Upper lobe of left lung (tissue), 6 donors: Measurements from ENCODE around the gene ADRA1B. TPM values are rescaled to one million over a fixed set of nuclear protein-coding genes. Genes with fewer than 3 reads are reported as not detected.

Source experiments
- ATAC-seq, 2 donors: fragments of 200-7000 bp; cut with Tn5 transposase; one replicate each; pipeline ENCODE4 v1.9.1; 2022; ENCODE audit warnings: mild to moderate bottlenecking in 2 of 2, moderate library complexity in 2 of 2; ENCODE audit not compliant: low FRiP score in 2 of 2
- DNase-seq, 2 donors: peaks; one replicate each; pipeline ENCODE4 v3.0.0-alpha.2; 2019 to 2020
- H3K27ac ChIP-seq, 4 donors: fragments of 200-600 bp; sonication (generic); one replicate each; pipeline ENCODE4 v1.5.1; 2016 to 2019
- H3K27me3 ChIP-seq, 4 donors: fragments of 200-600 bp; sonication (generic); one replicate each; pipeline ENCODE4 v1.5.1; 2017 to 2019
- H3K36me3 ChIP-seq, 4 donors: fragments of 200-600 bp; sonication (generic); one replicate each; pipeline ENCODE4 v1.5.1; 2016 to 2019
- H3K4me1 ChIP-seq, 4 donors: fragments of 200-600 bp; sonication (generic); one replicate each; pipeline ENCODE4 v1.5.1; 2018 to 2019
- H3K4me3 ChIP-seq, 4 donors: fragments of 200-600 bp; sonication (generic); one replicate each; pipeline ENCODE4 v1.5.1; 2017 to 2019; ENCODE audit warnings: mild to moderate bottlenecking in 2 of 4, moderate library complexity in 1 of 4
- H3K9me3 ChIP-seq, 4 donors: fragments of 200-600 bp; sonication (generic); one replicate each; pipeline ENCODE4 v1.5.1; 2018 to 2019
- EP300 ChIP-seq, 4 donors: sonication (generic); formaldehyde crosslinking; IDR thresholded peaks; one replicate each; pipeline ENCODE4 v1.5.1; 2017; ENCODE audit warnings: antibody characterized with exemption in 4 of 4, control low read depth in 2 of 4
- POLR2A ChIP-seq, 4 donors: fragments of 450-650 bp; IDR thresholded peaks; one replicate each; pipeline ENCODE4 v1.5.1; 2016 to 2017; ENCODE audit warnings: antibody characterized with exemption in 4 of 4, mild to moderate bottlenecking in 2 of 4
- POLR2AphosphoS5 ChIP-seq, 2 donors: sonication (generic); formaldehyde crosslinking; IDR thresholded peaks; one replicate each; pipeline ENCODE4 v1.5.1; 2017; ENCODE audit warnings: antibody characterized with exemption in 2 of 2
- WGBS, 2 donors: methylation state at CpG; one replicate each; pipeline ENCODE4 v1.1.5; 2017 to 2018; 5-methylcytosine and 5-hydroxymethylcytosine counted together
- total RNA-seq, 6 donors: library from RNA; depleted of rRNA in 4 of 6; stranded (reverse); fragments of >200 nt in 4 of 6; gene quantifications; one replicate each; pipeline versions ENCODE4 v1.1.0 to v1.2.1, GENCODE V29; 2016 to 2021
- TF ChIP-seq, protein P1 (sequence below), 6 experiments: fragments of 450-650 bp in 4 of 6; fragments of 200-600 bp in 2 of 6; sonication (generic) in 2 of 6; IDR thresholded peaks; one replicate each; pipeline ENCODE4 v1.5.1; 2016 to 2019; ENCODE audit warnings: antibody characterized with exemption in 6 of 6
- donor health status: DM: no; HTN: no; CAD: no; lungs with moderate emphysema.
- donor health status: DM: no; HTN: yes; CAD: no; lungs with severe emphysema.

The ADRA1B gene
- total RNA-seq, 6 donors from 2014 or later = 3.4 to 9.9 (median 5.9) TPM

DNA sequence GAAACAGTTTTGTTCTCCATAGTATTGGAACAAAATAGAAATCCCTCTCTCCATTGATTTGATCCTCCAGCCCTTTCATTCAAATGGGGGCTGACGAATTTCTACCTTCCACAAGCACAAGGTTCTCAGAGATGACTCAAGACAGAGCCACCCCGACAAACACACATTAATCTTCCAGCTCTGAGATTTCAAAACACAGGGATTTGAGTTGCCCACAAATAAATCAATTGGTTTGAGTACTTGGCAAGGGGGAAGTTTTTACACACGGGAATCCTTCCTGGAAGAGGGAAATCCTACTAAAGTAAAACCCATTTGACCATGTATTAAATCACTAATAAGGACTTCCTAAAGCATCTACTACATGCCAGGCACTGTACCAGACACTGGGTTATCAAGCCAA lies 5.4 kb downstream of the ADRA1B start:
- WGBS, 2 donors = 52 to 60% methylated on average over 3 of the region's 3 CpGs
- H3K4me1 ChIP-seq = peaks cover 0 to 7% (median under 1%) of the 10 kb centered on the region in 4 donors

DNA sequence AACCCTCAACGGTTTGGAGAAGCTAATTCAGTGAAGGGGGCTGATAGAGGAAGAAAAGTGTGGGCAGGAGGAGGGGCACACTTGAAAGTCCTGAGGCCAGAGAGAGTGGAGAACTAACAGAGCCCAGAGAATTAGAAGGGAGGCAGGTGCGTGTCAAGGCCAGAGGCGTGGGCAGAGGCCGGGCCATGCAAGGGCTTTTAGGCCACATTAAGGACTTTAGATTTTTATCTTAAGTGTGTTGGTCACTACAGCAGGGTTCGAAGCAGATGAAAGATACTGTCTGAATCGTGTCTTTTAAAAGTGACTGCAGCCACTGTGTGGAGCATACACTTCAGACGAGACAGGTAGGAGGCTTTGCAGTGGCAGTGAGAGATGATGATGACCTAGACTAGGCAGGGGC lies 6.7 kb downstream of the ADRA1B start:
- DNase-seq (peak in 1 of 2 donors; percentile 27), ATAC-seq (peak in 1 of 2 donors; percentile 61)
- WGBS, 2 donors = 73 to 79% methylated on average over 7 of the region's 7 CpGs
- TF ChIP-seq, protein P1, sequence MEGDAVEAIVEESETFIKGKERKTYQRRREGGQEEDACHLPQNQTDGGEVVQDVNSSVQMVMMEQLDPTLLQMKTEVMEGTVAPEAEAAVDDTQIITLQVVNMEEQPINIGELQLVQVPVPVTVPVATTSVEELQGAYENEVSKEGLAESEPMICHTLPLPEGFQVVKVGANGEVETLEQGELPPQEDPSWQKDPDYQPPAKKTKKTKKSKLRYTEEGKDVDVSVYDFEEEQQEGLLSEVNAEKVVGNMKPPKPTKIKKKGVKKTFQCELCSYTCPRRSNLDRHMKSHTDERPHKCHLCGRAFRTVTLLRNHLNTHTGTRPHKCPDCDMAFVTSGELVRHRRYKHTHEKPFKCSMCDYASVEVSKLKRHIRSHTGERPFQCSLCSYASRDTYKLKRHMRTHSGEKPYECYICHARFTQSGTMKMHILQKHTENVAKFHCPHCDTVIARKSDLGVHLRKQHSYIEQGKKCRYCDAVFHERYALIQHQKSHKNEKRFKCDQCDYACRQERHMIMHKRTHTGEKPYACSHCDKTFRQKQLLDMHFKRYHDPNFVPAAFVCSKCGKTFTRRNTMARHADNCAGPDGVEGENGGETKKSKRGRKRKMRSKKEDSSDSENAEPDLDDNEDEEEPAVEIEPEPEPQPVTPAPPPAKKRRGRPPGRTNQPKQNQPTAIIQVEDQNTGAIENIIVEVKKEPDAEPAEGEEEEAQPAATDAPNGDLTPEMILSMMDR (IDR thresholded peaks at IDR 0.05) = no peak
- no peak for TF ChIP-seq POLR2A (IDR thresholded peaks at IDR 0.05)
- no peak for TF ChIP-seq POLR2AphosphoS5 (IDR thresholded peaks at IDR 0.05)
- no peak for TF ChIP-seq EP300 (IDR thresholded peaks at IDR 0.05)
- Histone ChIP-seq H3K27ac (no peak overlapping the region), H3K4me3 (no peak overlapping the region), H3K9me3 (no peaks in the 10 kb centered on the region), H3K4me1 (peaks cover 0 to 5% (median 0%) of the 10 kb centered on the region in 4 donors), H3K27me3 (no peaks in the 10 kb centered on the region), H3K36me3 (no peaks in the 10 kb centered on the region)

More for the DNA sequence above, 5.4 kb downstream of the ADRA1B start:
- no peaks in the 10 kb centered on the region for H3K36me3 ChIP-seq
- no peak overlapping the region for H3K4me3 ChIP-seq
- TF ChIP-seq, protein P1 (IDR thresholded peaks at IDR 0.05) = no peak
- no peak for TF ChIP-seq EP300 (IDR thresholded peaks at IDR 0.05)
- no peak for TF ChIP-seq POLR2A (IDR thresholded peaks at IDR 0.05)
- no peak for TF ChIP-seq POLR2AphosphoS5 (IDR thresholded peaks at IDR 0.05)
- no peak overlapping the region for H3K27ac ChIP-seq
- no peak for DNase-seq
- ATAC-seq = no peak
- peaks cover 0 to under 1% (median 0%) of the 10 kb centered on the region in 4 donors for H3K27me3 ChIP-seq
- no peaks in the 10 kb centered on the region for H3K9me3 ChIP-seq

DNA sequence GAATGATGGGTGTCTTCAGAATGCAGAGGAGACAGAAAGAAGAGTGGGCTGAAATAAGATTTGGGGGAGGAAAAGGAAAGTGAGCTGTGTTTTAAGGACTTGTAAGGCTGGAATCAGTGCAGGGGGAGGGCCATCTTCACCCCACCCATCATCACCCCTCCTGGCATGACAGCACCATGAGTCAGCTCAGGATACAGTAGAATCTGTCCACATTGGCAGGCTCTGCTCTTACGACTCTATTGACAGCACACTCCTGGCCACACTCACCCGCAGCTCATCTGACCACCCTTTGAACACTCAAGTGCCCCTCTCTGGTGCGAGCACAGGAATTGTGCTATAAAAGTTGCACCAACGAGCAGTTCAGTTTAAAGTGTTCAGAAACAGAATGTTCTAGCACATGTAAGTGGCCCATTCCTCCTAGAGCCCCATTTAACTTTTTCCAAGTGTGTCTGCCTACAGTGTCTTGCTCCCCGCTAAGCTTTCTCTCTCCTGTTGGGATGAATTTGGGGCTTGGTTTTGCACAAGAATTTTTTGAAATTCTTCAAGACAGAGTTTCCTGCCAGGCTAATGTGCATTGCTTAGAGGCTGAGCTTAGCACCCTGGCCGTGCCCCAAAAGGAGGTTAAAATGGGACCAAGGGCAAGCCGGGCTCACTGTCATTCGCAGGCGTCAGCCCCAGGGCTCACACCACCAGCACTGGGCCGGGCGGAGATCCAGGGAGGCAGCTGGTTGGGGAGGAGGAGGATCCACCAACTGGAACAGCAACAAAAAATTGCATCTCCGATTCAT lies 12.0 kb downstream of the ADRA1B start:
- Histone ChIP-seq H3K4me1 (peaks cover 0 to 5% (median 1%) of the 10 kb centered on the region in 4 donors), H3K27me3 (no peaks in the 10 kb centered on the region), H3K36me3 (no peaks in the 10 kb centered on the region), H3K9me3 (no peaks in the 10 kb centered on the region), H3K27ac (peak overlapping the region in 3 of 4 donors; percentile 28 to 55 (median 48)), H3K4me3 (no peak overlapping the region)
- DNase-seq (peak; percentile 73 to 76), ATAC-seq (peak; percentile 78 to 92)
- TF ChIP-seq EP300 (IDR thresholded peaks at IDR 0.05) = peak in 1 of 4 donors; percentile 53
- no peak for TF ChIP-seq POLR2A (IDR thresholded peaks at IDR 0.05)
- TF ChIP-seq POLR2AphosphoS5 (IDR thresholded peaks at IDR 0.05) = peak in 1 of 2 donors; percentile 42
- WGBS, 2 donors = 58 to 72% methylated on average over 12 of the region's 12 CpGs

DNA sequence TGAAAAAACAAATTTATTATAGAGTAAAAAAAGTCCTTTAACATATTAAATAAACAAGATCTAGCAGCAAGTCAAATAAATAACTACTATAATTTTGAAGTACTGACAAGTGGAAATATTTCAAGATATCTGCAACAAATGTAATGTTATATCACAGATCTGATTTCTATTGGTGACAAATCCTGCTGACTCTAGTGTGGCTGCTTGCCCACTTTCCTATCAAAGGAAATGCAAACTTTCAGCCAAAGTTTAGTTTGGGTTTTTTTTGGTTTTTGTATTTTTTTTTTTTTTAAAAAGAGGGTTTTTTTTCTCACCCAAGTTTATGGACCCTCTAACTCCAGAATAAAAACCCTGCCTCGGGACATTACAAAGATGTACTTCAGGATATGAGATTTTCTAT lies 12.9 kb downstream of the ADRA1B start:
- H3K9me3 ChIP-seq = no peaks in the 10 kb centered on the region
- no peak overlapping the region for H3K4me3 ChIP-seq
- no peaks in the 10 kb centered on the region for H3K36me3 ChIP-seq
- ATAC-seq = no peak
- H3K27me3 ChIP-seq = no peaks in the 10 kb centered on the region
- no peak for DNase-seq
- WGBS, 2 donors = 71 to 81% methylated on average over 1 of the region's 1 CpG
- TF ChIP-seq POLR2AphosphoS5 (IDR thresholded peaks at IDR 0.05) (no peak), EP300 (IDR thresholded peaks at IDR 0.05) (no peak), POLR2A (IDR thresholded peaks at IDR 0.05) (no peak)
- TF ChIP-seq, protein P1 (IDR thresholded peaks at IDR 0.05) = no peak
- peaks cover 0 to 5% (median 1%) of the 10 kb centered on the region in 4 donors for H3K4me1 ChIP-seq
- no peak overlapping the region for H3K27ac ChIP-seq

DNA sequence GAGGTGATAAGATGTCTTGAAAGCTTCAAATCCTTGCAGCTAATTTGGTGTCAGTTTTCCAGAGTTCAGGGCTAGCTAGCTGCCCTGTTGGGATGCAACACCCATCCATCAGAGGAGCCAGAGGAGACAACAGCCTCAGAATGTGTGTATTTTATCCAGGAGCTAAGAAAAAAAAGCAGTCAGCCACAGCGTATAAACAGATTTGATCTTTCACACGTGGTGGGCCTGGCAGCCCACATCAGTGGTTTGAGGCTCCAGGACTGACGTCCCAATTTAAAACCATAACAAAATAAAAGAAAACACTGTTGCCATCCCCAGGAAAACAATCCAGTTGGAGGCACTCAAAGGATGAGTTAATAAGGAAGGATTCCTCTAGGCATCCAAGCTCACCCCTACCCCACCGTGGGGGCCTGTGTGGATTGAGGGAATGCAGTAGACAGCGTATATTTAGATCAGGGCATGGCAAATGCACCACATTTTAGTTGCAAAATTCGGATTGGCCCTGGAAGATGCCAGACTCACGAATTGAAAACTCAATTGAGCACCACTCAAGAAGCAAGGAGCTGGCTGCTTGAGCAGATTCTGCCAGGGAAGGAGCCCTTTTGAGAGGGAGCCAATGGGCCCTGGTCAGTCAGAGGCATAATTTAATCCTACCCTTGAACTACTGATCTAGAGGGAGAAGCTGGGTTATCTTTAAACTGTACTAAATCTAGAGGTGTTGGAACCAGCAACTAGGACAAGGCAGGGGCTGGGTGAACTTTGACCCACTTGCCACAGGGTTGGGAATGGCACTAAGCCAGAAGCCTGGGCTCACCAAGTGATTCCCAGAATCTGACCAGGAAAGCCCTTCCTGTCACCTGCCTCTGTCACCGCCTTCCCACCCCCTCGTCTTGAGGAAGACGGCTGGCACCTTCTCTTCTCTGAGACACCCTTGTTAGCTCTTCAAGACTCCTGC lies 17.5 kb downstream of the ADRA1B start:
- DNase-seq (no peak), ATAC-seq (no peak)
- TF ChIP-seq EP300 (IDR thresholded peaks at IDR 0.05) (no peak), POLR2AphosphoS5 (IDR thresholded peaks at IDR 0.05) (no peak), POLR2A (IDR thresholded peaks at IDR 0.05) (no peak)
- TF ChIP-seq, protein P1 (IDR thresholded peaks at IDR 0.05) = no peak
- H3K4me3 ChIP-seq = no peak overlapping the region
- H3K4me1 ChIP-seq = no peaks in the 10 kb centered on the region
- H3K27ac ChIP-seq = no peak overlapping the region
- H3K9me3 ChIP-seq = no peaks in the 10 kb centered on the region
- H3K27me3 ChIP-seq = no peaks in the 10 kb centered on the region
- WGBS, 2 donors = 67 to 70% methylated on average over 9 to 10 of the region's 10 CpGs
- H3K36me3 ChIP-seq = no peaks in the 10 kb centered on the region
